HepG2 (cell line): ENCODE data around the gene ERMARD. TPM values are rescaled to one million over a fixed set of nuclear protein-coding genes. Genes with fewer than 3 reads are reported as not detected.

Source experiments
- ELF1 ChIP-seq: sonication (generic); formaldehyde crosslinking; IDR thresholded peaks from 2 replicates; pipeline ENCODE4 v1.4.0; 2020; ENCODE audit warnings: missing genetic modification reagents
- ETV6 ChIP-seq: sonication (generic); formaldehyde crosslinking; conservative IDR thresholded peaks from 2 replicates; pipeline ENCODE4 v1.4.0; 2020; ENCODE audit warnings: missing genetic modification reagents
- GATAD1 ChIP-seq: IDR thresholded peaks from 2 replicates; pipeline ENCODE4 v1.6.1; 2016; ENCODE audit warnings: missing genetic modification reagents, missing compliant biosample characterization
- LCORL ChIP-seq, 2 experiments: fragments of 450-650 bp in 1 of 2; sonication (generic) in 1 of 2; formaldehyde crosslinking in 1 of 2; IDR thresholded peaks; 2 replicates each; pipeline versions ENCODE4 v1.5.0 to v1.6.1; 2017 to 2020; ENCODE audit warnings: antibody characterized with exemption in 1 of 2, missing genetic modification reagents in 1 of 2
- NCOR1 ChIP-seq: fragments of 200-600 bp; sonication (generic); IDR thresholded peaks from 2 replicates; pipeline ENCODE4 v1.7.0; 2017; ENCODE audit warnings: antibody characterized with exemption, low read length, borderline replicate concordance
- SMYD3 ChIP-seq: sonication (generic); formaldehyde crosslinking; IDR thresholded peaks from 2 replicates; pipeline ENCODE4 v1.8.1; 2023; ENCODE audit warnings: mild to moderate bottlenecking, missing genetic modification reagents
- ZNF138 ChIP-seq: sonication (generic); formaldehyde crosslinking; IDR thresholded peaks from 2 replicates; pipeline ENCODE4 v1.5.0; 2020; ENCODE audit warnings: mild to moderate bottlenecking, low read depth, missing genetic modification reagents
- ZSCAN29 ChIP-seq: sonication (generic); formaldehyde crosslinking; conservative IDR thresholded peaks from 2 replicates; pipeline ENCODE4 v1.4.0; 2020; ENCODE audit warnings: mild to moderate bottlenecking, missing genetic modification reagents
- polyA plus RNA-seq, 8 experiments: library from polyadenylated mRNA; depleted of rRNA in 3 of 8; stranded (reverse) in 7 of 8; unstranded in 1 of 8; fragments of >200 nt; fragmentation: Illumina TruSeq in 4 of 8; extraction: Trizol in 4 of 8; gene quantifications; 2 replicates each; pipeline versions ENCODE4 v1.2.1 to v1.2.3, GENCODE V29; 2011 to 2016; ENCODE audit warnings: low read depth in 4 of 8, missing spikeins in 1 of 8, mixed read lengths in 1 of 8; ENCODE audit not compliant: insufficient read depth in 1 of 8
- total RNA-seq, 5 experiments: library from RNA; depleted of rRNA; stranded (reverse); fragments of >200 nt; fragmentation: Illumina TruSeq; extraction: Trizol; gene quantifications; 2 replicates each; pipeline ENCODE4 v1.2.3, GENCODE V29; 2016; ENCODE audit warnings: low read depth in 1 of 5
- TF ChIP-seq, protein P1 (sequence below): sonication (generic); formaldehyde crosslinking; conservative IDR thresholded peaks from 2 replicates; pipeline ENCODE4 v1.4.0; 2020; ENCODE audit warnings: missing genetic modification reagents
- TF ChIP-seq, protein P2 (sequence below): sonication (generic); formaldehyde crosslinking; IDR thresholded peaks from one replicate; pipeline ENCODE4 v1.5.1; 2020; ENCODE audit warnings: mild to moderate bottlenecking, missing genetic modification reagents; ENCODE audit errors: not compliant biosample characterization
- TF ChIP-seq, protein P3 (sequence below): sonication (generic); formaldehyde crosslinking; IDR thresholded peaks from 2 replicates; pipeline ENCODE4 v1.8.0; 2022; ENCODE audit warnings: low read depth, missing genetic modification reagents
- TF ChIP-seq, protein P4 (sequence below): sonication (generic); formaldehyde crosslinking; IDR thresholded peaks from 2 replicates; pipeline ENCODE4 v1.9.0; 2021; ENCODE audit warnings: missing genetic modification reagents, borderline replicate concordance

ERMARD gene
- total and polyA plus RNA-seq, 2 of the 13 experiments (the other 11 are each of a cell fraction or from before 2014, with no cell fraction given) = 8.8 to 10.7 TPM

DNA sequence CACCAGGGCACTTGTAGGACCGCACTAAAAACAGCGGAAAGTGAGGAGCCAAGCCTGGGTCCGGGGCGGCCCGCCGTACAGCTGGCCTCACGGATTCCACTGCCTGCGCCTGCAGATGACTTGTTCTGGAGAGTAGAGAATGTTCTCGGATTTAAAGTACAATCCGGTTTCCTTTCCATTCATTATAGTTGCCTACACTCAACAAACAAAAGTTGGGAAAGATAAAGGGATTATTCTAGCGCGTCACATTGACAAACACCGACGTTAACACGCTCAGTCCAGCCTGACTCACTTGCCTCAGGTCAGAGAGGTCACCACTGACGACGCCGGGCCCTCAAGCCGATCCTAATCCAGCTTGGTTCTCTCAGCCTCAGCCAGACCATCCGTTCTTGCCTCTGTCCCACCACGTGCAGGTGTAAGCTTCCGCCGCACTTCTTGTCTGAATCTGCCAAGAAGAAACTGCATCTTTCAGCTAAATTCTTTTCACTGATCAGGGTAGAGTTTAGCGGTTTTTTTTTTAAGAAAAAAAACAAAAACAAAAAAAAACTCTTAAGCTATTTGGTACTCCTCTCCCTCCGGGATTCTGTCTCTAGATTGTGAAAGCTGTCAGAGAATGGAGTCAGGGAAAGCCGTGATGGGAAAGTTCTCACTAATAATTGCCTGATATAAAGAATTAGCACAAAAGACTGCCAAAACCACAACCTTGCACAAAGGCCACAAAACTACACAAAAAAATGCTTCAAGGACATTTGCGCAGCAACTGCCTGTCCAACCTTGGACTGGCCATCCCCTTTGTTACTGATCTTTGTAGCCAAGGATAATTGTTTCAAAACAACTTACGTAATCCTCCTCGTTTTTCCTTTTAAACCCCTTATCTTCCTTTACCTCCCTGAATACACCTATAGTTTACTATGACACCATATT lies 26.0 kb upstream of the ERMARD start (continued):
- TF ChIP-seq ZNF138 (CRISPR knock-in tag) = no peak; the same call in none of the 2 replicates
- TF ChIP-seq, protein P1, sequence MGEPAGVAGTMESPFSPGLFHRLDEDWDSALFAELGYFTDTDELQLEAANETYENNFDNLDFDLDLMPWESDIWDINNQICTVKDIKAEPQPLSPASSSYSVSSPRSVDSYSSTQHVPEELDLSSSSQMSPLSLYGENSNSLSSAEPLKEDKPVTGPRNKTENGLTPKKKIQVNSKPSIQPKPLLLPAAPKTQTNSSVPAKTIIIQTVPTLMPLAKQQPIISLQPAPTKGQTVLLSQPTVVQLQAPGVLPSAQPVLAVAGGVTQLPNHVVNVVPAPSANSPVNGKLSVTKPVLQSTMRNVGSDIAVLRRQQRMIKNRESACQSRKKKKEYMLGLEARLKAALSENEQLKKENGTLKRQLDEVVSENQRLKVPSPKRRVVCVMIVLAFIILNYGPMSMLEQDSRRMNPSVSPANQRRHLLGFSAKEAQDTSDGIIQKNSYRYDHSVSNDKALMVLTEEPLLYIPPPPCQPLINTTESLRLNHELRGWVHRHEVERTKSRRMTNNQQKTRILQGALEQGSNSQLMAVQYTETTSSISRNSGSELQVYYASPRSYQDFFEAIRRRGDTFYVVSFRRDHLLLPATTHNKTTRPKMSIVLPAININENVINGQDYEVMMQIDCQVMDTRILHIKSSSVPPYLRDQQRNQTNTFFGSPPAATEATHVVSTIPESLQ = no peak; the same call in 1 of the 2 replicates
- TF ChIP-seq, protein P2, sequence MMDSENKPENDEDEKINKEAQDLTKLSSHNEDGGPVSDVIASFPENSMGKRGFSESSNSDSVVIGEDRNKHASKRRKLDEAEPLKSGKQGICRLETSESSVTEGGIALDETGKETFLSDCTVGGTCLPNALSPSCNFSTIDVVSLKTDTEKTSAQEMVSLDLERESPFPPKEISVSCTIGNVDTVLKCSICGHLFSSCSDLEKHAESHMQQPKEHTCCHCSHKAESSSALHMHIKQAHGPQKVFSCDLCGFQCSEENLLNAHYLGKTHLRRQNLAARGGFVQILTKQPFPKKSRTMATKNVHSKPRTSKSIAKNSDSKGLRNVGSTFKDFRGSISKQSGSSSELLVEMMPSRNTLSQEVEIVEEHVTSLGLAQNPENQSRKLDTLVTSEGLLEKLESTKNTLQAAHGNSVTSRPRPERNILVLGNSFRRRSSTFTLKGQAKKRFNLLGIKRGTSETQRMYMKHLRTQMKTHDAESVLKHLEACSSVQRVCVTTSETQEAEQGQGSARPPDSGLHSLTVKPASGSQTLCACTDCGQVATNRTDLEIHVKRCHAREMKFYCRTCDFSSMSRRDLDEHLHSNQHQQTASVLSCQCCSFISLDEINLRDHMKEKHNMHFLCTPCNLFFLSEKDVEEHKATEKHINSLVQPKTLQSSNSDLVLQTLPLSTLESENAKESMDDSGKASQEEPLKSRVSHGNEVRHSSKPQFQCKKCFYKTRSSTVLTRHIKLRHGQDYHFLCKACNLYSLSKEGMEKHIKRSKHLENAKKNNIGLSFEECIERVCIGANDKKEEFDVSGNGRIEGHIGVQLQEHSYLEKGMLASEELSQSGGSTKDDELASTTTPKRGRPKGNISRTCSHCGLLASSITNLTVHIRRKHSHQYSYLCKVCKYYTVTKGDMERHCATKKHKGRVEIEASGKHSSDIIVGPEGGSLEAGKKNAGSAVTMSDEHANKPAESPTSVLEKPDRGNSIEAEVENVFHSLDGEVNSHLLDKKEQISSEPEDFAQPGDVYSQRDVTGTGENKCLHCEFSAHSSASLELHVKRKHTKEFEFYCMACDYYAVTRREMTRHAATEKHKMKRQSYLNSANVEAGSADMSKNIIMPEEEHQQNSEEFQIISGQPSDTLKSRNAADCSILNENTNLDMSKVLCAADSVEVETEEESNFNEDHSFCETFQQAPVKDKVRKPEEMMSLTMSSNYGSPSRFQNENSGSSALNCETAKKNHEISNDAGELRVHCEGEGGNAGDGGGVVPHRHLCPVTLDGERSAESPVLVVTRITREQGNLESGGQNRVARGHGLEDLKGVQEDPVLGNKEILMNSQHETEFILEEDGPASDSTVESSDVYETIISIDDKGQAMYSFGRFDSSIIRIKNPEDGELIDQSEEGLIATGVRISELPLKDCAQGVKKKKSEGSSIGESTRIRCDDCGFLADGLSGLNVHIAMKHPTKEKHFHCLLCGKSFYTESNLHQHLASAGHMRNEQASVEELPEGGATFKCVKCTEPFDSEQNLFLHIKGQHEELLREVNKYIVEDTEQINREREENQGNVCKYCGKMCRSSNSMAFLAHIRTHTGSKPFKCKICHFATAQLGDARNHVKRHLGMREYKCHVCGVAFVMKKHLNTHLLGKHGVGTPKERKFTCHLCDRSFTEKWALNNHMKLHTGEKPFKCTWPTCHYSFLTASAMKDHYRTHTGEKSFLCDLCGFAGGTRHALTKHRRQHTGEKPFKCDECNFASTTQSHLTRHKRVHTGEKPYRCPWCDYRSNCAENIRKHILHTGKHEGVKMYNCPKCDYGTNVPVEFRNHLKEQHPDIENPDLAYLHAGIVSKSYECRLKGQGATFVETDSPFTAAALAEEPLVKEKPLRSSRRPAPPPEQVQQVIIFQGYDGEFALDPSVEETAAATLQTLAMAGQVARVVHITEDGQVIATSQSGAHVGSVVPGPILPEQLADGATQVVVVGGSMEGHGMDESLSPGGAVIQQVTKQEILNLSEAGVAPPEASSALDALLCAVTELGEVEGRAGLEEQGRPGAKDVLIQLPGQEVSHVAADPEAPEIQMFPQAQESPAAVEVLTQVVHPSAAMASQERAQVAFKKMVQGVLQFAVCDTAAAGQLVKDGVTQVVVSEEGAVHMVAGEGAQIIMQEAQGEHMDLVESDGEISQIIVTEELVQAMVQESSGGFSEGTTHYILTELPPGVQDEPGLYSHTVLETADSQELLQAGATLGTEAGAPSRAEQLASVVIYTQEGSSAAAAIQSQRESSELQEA (CRISPR knock-in tag) = peak; percentile 54
- peak; percentile 51; the same call in 1 of the 2 replicates for TF ChIP-seq ELF1 (CRISPR knock-in tag)
- TF ChIP-seq LCORL (IDR thresholded peaks at IDR 0.05) = no peak
- TF ChIP-seq LCORL (CRISPR knock-in tag; IDR thresholded peaks at IDR 0.05) = peak; percentile 32
- TF ChIP-seq, protein P3, sequence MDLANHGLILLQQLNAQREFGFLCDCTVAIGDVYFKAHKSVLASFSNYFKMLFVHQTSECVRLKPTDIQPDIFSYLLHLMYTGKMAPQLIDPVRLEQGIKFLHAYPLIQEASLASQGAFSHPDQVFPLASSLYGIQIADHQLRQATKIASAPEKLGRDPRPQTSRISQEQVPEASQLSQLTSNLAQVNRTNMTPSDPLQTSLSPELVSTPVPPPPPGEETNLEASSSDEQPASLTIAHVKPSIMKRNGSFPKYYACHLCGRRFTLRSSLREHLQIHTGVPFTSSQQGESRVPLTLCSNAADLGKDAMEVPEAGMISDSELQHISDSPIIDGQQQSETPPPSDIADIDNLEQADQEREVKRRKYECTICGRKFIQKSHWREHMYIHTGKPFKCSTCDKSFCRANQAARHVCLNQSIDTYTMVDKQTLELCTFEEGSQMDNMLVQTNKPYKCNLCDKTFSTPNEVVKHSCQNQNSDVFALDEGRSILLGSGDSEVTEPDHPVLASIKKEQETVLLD (CRISPR knock-in tag) = no peak; the same call in 1 of the 2 replicates
- TF ChIP-seq ETV6 = no peak
- peak; percentile 46; the same call in 1 of the 2 replicates for TF ChIP-seq GATAD1 (CRISPR knock-in tag)
- TF ChIP-seq, protein P4, sequence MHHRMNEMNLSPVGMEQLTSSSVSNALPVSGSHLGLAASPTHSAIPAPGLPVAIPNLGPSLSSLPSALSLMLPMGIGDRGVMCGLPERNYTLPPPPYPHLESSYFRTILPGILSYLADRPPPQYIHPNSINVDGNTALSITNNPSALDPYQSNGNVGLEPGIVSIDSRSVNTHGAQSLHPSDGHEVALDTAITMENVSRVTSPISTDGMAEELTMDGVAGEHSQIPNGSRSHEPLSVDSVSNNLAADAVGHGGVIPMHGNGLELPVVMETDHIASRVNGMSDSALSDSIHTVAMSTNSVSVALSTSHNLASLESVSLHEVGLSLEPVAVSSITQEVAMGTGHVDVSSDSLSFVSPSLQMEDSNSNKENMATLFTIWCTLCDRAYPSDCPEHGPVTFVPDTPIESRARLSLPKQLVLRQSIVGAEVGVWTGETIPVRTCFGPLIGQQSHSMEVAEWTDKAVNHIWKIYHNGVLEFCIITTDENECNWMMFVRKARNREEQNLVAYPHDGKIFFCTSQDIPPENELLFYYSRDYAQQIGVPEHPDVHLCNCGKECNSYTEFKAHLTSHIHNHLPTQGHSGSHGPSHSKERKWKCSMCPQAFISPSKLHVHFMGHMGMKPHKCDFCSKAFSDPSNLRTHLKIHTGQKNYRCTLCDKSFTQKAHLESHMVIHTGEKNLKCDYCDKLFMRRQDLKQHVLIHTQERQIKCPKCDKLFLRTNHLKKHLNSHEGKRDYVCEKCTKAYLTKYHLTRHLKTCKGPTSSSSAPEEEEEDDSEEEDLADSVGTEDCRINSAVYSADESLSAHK (CRISPR knock-in tag) = no peak
- TF ChIP-seq NCOR1 = peak; percentile 94
- TF ChIP-seq SMYD3 (CRISPR knock-in tag) = peak; percentile 72; the same call in 1 of the 2 replicates
- peak; percentile 91 for TF ChIP-seq ZSCAN29 (CRISPR knock-in tag)
